ENCODE data around the gene NCOA6.
"Not testable (repeated sequence)": the region's sequence is repeated elsewhere in the genome, so short reads cannot be mapped to it uniquely, and the experiment has no call there.

NCOA6 gene

GRCh38 chr20:34843421-34843820 lies 18.0 kb upstream of the NCOA6 start:
- no peak for DNase-seq
- intact Hi-C loops (cut with DNase I), result no loop called here

GRCh38 chr20:34842143-34842542 lies 16.7 kb upstream of the NCOA6 start:
- no peak for DNase-seq
- intact Hi-C loops (cut with DNase I), result no loop called here

- peak in 2 of 42 donors; percentile 9 to 14 for DNase-seq
- intact Hi-C loops (cut with DNase I), result no loop called here
Measured at GRCh38 chr20:34834459-34834893, 9.0 kb upstream of the NCOA6 start.

GRCh38 chr20:34831936-34832335 lies 6.5 kb upstream of the NCOA6 start:
- no peak for DNase-seq
- intact Hi-C loops (cut with DNase I), result no loop called here

- intact Hi-C loops (cut with DNase I), result no loop called here
- DNase-seq, result no peak
Measured at GRCh38 chr20:34829191-34829590, 3.7 kb upstream of the NCOA6 start.

- intact Hi-C loops (cut with DNase I), result no loop called here
- peak; percentile 30 to 89 (median 78) for DNase-seq
Measured at GRCh38 chr20:34824806-34825529, 483 bp downstream of the NCOA6 start.

- peak in 41 of 42 donors; percentile 16 to 78 (median 47) for DNase-seq
- intact Hi-C loops (cut with DNase I), result no loop called here
Measured at GRCh38 chr20:34824452-34824805, 1.0 kb downstream of the NCOA6 start.

GRCh38 chr20:34824026-34824425 lies 1.4 kb downstream of the NCOA6 start:
- no peak for DNase-seq
- intact Hi-C loops (cut with DNase I), result no loop called here

GRCh38 chr20:34820805-34821578 lies 4.5 kb downstream of the NCOA6 start:
- intact Hi-C loops (cut with DNase I), result no loop called here

GRCh38 chr20:34817801-34818200 lies 7.7 kb downstream of the NCOA6 start:
- intact Hi-C loops (cut with DNase I), result no loop called here
- DNase-seq, result no peak

More at GRCh38 chr20:34820805-34821578, 4.5 kb downstream of the NCOA6 start:
- no peak for DNase-seq

GRCh38 chr20:34817072-34817471 lies 8.4 kb downstream of the NCOA6 start:
- peak in 7 of 42 donors; percentile 8 to 77 (median 37) for DNase-seq
- intact Hi-C loops (cut with DNase I), result no loop called here

- intact Hi-C loops (cut with DNase I), result no loop called here
- no peak for DNase-seq
Measured at GRCh38 chr20:34815636-34816035, 9.8 kb downstream of the NCOA6 start.

GRCh38 chr20:34808583-34808982 lies 16.9 kb downstream of the NCOA6 start:
- no peak for DNase-seq
- intact Hi-C loops (cut with DNase I), result no loop called here

GRCh38 chr20:34807944-34808465 lies 17.4 kb downstream of the NCOA6 start:
- DNase-seq; intact Hi-C loops (cut with DNase I): not testable (repeated sequence)

GRCh38 chr20:34806255-34806654 lies 19.2 kb downstream of the NCOA6 start:
- no peak for DNase-seq
- intact Hi-C loops (cut with DNase I), result no loop called here

- no peak for DNase-seq
- intact Hi-C loops (cut with DNase I), result no loop called here
Measured at GRCh38 chr20:34798871-34799270, 26.6 kb downstream of the NCOA6 start.

- intact Hi-C loops (cut with DNase I), result no loop called here
Measured at GRCh38 chr20:34798328-34798727, 27.1 kb downstream of the NCOA6 start.

GRCh38 chr20:34797012-34797995 lies 28.1 kb downstream of the NCOA6 start:
- intact Hi-C loops (cut with DNase I), result no loop called here
- no peak for DNase-seq

More at GRCh38 chr20:34798328-34798727, 27.1 kb downstream of the NCOA6 start:
- DNase-seq, result no peak

GRCh38 chr20:34794006-34794585 lies 31.4 kb downstream of the NCOA6 start:
- intact Hi-C loops (cut with DNase I), result no loop called here
- no peak for DNase-seq
